CD8-positive, alpha-beta memory T cell (primary cell): ENCODE measurements around the gene VTI1A. TPM values are rescaled to one million over a fixed set of nuclear protein-coding genes. Genes with fewer than 3 reads are reported as not detected.

Source experiments
- CTCF ChIA-PET: fragments of 350-600 bp; sonication (Branson Sonifier 250); formaldehyde crosslinking; loops from one replicate; lab custom pipeline; 2021; ENCODE audit warnings: antibody characterized with exemption; lab: Charles Lee
- POLR2A ChIA-PET: fragments of 350-600 bp; sonication (Branson Sonifier 250); formaldehyde crosslinking; loops from one replicate; lab custom pipeline; 2021; ENCODE audit warnings: antibody characterized with exemption; lab: Charles Lee
- DNase-seq, 5 donors: peaks; one replicate each; pipeline versions ENCODE4 v3.0.0 to v3.0.0-alpha.2; 2020 to 2022; ENCODE audit warnings: mixed read lengths in 1 of 5
- H3K27ac ChIP-seq: one replicate; pipeline ENCODE4 v1.7.0; 2013; ENCODE audit warnings: low read depth, mild to moderate bottlenecking, low read length, moderate library complexity
- H3K27me3 ChIP-seq: 2 replicates; pipeline ENCODE4 v1.7.0; 2013; ENCODE audit warnings: low read length, mild to moderate bottlenecking; ENCODE audit not compliant: insufficient read depth, poor library complexity, severe bottlenecking
- H3K36me3 ChIP-seq: 2 replicates; pipeline ENCODE4 v1.7.0; 2013; ENCODE audit warnings: mild to moderate bottlenecking, low read length, moderate library complexity; ENCODE audit not compliant: insufficient read depth
- H3K4me1 ChIP-seq: 2 replicates; pipeline ENCODE4 v1.7.0; 2013; ENCODE audit warnings: mild to moderate bottlenecking, low read length, moderate library complexity; ENCODE audit not compliant: insufficient read depth
- H3K4me3 ChIP-seq: 2 replicates; pipeline ENCODE4 v1.7.0; 2013; ENCODE audit warnings: mild to moderate bottlenecking, low read length
- H3K9me3 ChIP-seq: 2 replicates; pipeline ENCODE4 v1.7.0; 2013; ENCODE audit warnings: mild to moderate bottlenecking, low read length
- H3K27ac Mint-ChIP-seq, 8 donors: one replicate each; pipeline ENCODE4 v1.8.0; 2020 to 2021; ENCODE audit warnings: mixed read lengths in 8 of 8, mild to moderate bottlenecking in 6 of 8, inconsistent platforms in 3 of 8, moderate library complexity in 3 of 8
- H3K27me3 Mint-ChIP-seq, 2 donors: one replicate each; pipeline ENCODE4 v1.8.0; 2020 to 2021; ENCODE audit warnings: mixed read lengths in 2 of 2, mild to moderate bottlenecking in 1 of 2, moderate library complexity in 1 of 2
- H3K36me3 Mint-ChIP-seq, 3 donors: one replicate each; pipeline ENCODE4 v1.8.0; 2020 to 2021; ENCODE audit warnings: mixed read lengths in 3 of 3, inconsistent platforms in 1 of 3, mild to moderate bottlenecking in 1 of 3
- H3K4me1 Mint-ChIP-seq, 3 donors: one replicate each; pipeline ENCODE4 v1.8.0; 2020 to 2021; ENCODE audit warnings: mixed read lengths in 3 of 3, inconsistent platforms in 1 of 3, mild to moderate bottlenecking in 1 of 3
- H3K4me3 Mint-ChIP-seq, 7 donors: one replicate each; pipeline ENCODE4 v1.8.0; 2020 to 2021; ENCODE audit warnings: mixed read lengths in 7 of 7, mild to moderate bottlenecking in 6 of 7, moderate library complexity in 4 of 7, inconsistent platforms in 2 of 7
- H3K9me3 Mint-ChIP-seq, 5 donors: one replicate each; pipeline ENCODE4 v1.8.0; 2020 to 2022; ENCODE audit warnings: mixed read lengths in 5 of 5, mild to moderate bottlenecking in 3 of 5, moderate library complexity in 2 of 5, inconsistent platforms in 1 of 5
- polyA plus RNA-seq: library from polyadenylated mRNA; unstranded; fragments of 300-500 nt; fragmentation: Illumina TruSeq; gene quantifications from one replicate; pipeline ENCODE4 v1.2.3, GENCODE V29; 2021
- total RNA-seq, 2 experiments: library from RNA; stranded (reverse); gene quantifications; one replicate each; pipeline ENCODE4 v1.2.3, GENCODE V29; 2021

The VTI1A gene
- total and polyA plus RNA-seq, 3 experiments from 2014 or later, result 28.1 to 40.1 (median 38.2) TPM

GRCh38 chr10:112741830-112742402, 294.9 kb downstream of the VTI1A start:
- peaks cover 0 to 1% of the 10 kb centered on the region in 2 donors for H3K27me3 Mint-ChIP-seq
- Histone ChIP-seq H3K9me3 (no peaks in the 10 kb centered on the region), H3K27me3 (no peaks in the 10 kb centered on the region), H3K4me3 (no peak overlapping the region), H3K27ac (no peak overlapping the region), H3K36me3 (peaks cover 5% of the 10 kb centered on the region), H3K4me1 (no peaks in the 10 kb centered on the region)
- H3K27ac Mint-ChIP-seq, result no peak overlapping the region
- H3K9me3 Mint-ChIP-seq, result no peaks in the 10 kb centered on the region
- peaks cover 15 to 45% (median 35%) of the 10 kb centered on the region in 3 donors for H3K36me3 Mint-ChIP-seq
- no peak for DNase-seq
- ChIA-PET POLR2A (no interaction called here), CTCF (no interaction called here)
- H3K4me1 Mint-ChIP-seq, result peaks cover 0 to 4% (median 0%) of the 10 kb centered on the region in 3 donors
- H3K4me3 Mint-ChIP-seq, result no peak overlapping the region

- ChIA-PET POLR2A (no interaction called here), CTCF (interaction anchor here (0.5 kb wide), 1 partner anchor 12 kb away, joined by 3 read pairs; no protein-coding TSS in a partner anchor)
- H3K4me1 ChIP-seq, result no peaks in the 10 kb centered on the region
- no peak for DNase-seq
- Mint-ChIP-seq H3K27ac (no peak overlapping the region), H3K36me3 (peaks cover 0 to 25% (median 21%) of the 10 kb centered on the region in 3 donors), H3K4me3 (no peak overlapping the region), H3K9me3 (no peaks in the 10 kb centered on the region), H3K4me1 (peaks cover 0 to 4% (median 0%) of the 10 kb centered on the region in 3 donors), H3K27me3 (peaks cover 0 to 1% of the 10 kb centered on the region in 2 donors)
- H3K4me3 ChIP-seq, result no peak overlapping the region
- H3K9me3 ChIP-seq, result no peaks in the 10 kb centered on the region
- H3K36me3 ChIP-seq, result peaks cover 5% of the 10 kb centered on the region
- no peak overlapping the region for H3K27ac ChIP-seq
- no peaks in the 10 kb centered on the region for H3K27me3 ChIP-seq
These were observed 297.4 kb downstream of the VTI1A start for GRCh38 chr10:112744181-112745096.

GRCh38 chr10:112746329-112746728, 299.3 kb downstream of the VTI1A start:
- H3K4me1 ChIP-seq, result no peaks in the 10 kb centered on the region
- Mint-ChIP-seq H3K27me3 (peaks cover 0 to 1% of the 10 kb centered on the region in 2 donors), H3K4me1 (peaks cover 0 to 4% (median 0%) of the 10 kb centered on the region in 3 donors), H3K36me3 (peaks cover 0 to 19% (median 18%) of the 10 kb centered on the region in 3 donors), H3K4me3 (no peak overlapping the region), H3K9me3 (no peaks in the 10 kb centered on the region), H3K27ac (no peak overlapping the region)
- ChIA-PET CTCF (interaction anchor here (1.0 kb wide), 1 partner anchor 25 kb away, joined by 3 read pairs; no protein-coding TSS in a partner anchor), POLR2A (no interaction called here)
- H3K4me3 ChIP-seq, result no peak overlapping the region
- H3K27ac ChIP-seq, result no peak overlapping the region
- peaks cover 5% of the 10 kb centered on the region for H3K36me3 ChIP-seq
- DNase-seq, result no peak
- no peaks in the 10 kb centered on the region for H3K9me3 ChIP-seq
- no peaks in the 10 kb centered on the region for H3K27me3 ChIP-seq

GRCh38 chr10:112750427-112751167, 303.6 kb downstream of the VTI1A start:
- no peak overlapping the region for H3K27ac ChIP-seq
- DNase-seq, result no peak
- H3K36me3 ChIP-seq, result no peaks in the 10 kb centered on the region
- H3K27me3 ChIP-seq, result no peaks in the 10 kb centered on the region
- no peaks in the 10 kb centered on the region for H3K27me3 Mint-ChIP-seq
- no peaks in the 10 kb centered on the region for H3K4me1 ChIP-seq
- H3K9me3 ChIP-seq, result no peaks in the 10 kb centered on the region
- ChIA-PET CTCF (no interaction called here), POLR2A (no interaction called here)
- H3K9me3 Mint-ChIP-seq, result no peaks in the 10 kb centered on the region
- peaks cover 0 to 15% (median 15%) of the 10 kb centered on the region in 3 donors for H3K36me3 Mint-ChIP-seq
- H3K4me3 ChIP-seq, result no peak overlapping the region
- H3K27ac Mint-ChIP-seq, result no peak overlapping the region
- H3K4me1 Mint-ChIP-seq, result no peaks in the 10 kb centered on the region
- H3K4me3 Mint-ChIP-seq, result no peak overlapping the region

- no peaks in the 10 kb centered on the region for H3K27me3 ChIP-seq
- Mint-ChIP-seq H3K27ac (no peak overlapping the region), H3K36me3 (peaks cover 0 to 14% (median 10%) of the 10 kb centered on the region in 3 donors), H3K4me1 (no peaks in the 10 kb centered on the region), H3K9me3 (no peaks in the 10 kb centered on the region), H3K27me3 (no peaks in the 10 kb centered on the region), H3K4me3 (no peak overlapping the region)
- H3K4me1 ChIP-seq, result no peaks in the 10 kb centered on the region
- POLR2A ChIA-PET, result interaction anchor here (0.6 kb wide), 1 partner anchor 384 kb away, joined by 3 read pairs; no protein-coding TSS in a partner anchor
- CTCF ChIA-PET, result no interaction called here
- no peak overlapping the region for H3K27ac ChIP-seq
- H3K36me3 ChIP-seq, result no peaks in the 10 kb centered on the region
- no peak overlapping the region for H3K4me3 ChIP-seq
- H3K9me3 ChIP-seq, result no peaks in the 10 kb centered on the region
- no peak for DNase-seq
These were observed 304.6 kb downstream of the VTI1A start for GRCh38 chr10:112751651-112752050.

- H3K27ac ChIP-seq, result no peak overlapping the region
- H3K36me3 Mint-ChIP-seq, result peaks cover 0 to 12% (median 11%) of the 10 kb centered on the region in 3 donors
- H3K9me3 Mint-ChIP-seq, result no peaks in the 10 kb centered on the region
- H3K27me3 ChIP-seq, result no peaks in the 10 kb centered on the region
- no peaks in the 10 kb centered on the region for H3K36me3 ChIP-seq
- CTCF ChIA-PET, result interaction anchor here (0.9 kb wide), 1 partner anchor 633 kb away, joined by 4 read pairs; no protein-coding TSS in a partner anchor
- no peaks in the 10 kb centered on the region for H3K9me3 ChIP-seq
- H3K4me3 Mint-ChIP-seq, result no peak overlapping the region
- no peaks in the 10 kb centered on the region for H3K27me3 Mint-ChIP-seq
- DNase-seq, result no peak
- H3K4me1 Mint-ChIP-seq, result no peaks in the 10 kb centered on the region
- H3K4me1 ChIP-seq, result no peaks in the 10 kb centered on the region
- POLR2A ChIA-PET, result no interaction called here
- H3K27ac Mint-ChIP-seq, result no peak overlapping the region
- no peak overlapping the region for H3K4me3 ChIP-seq
These were observed 305.3 kb downstream of the VTI1A start for GRCh38 chr10:112752288-112752687.

GRCh38 chr10:112753961-112754411, 307.0 kb downstream of the VTI1A start:
- H3K27ac Mint-ChIP-seq, result no peak overlapping the region
- Histone ChIP-seq H3K4me1 (no peaks in the 10 kb centered on the region), H3K9me3 (no peaks in the 10 kb centered on the region), H3K36me3 (no peaks in the 10 kb centered on the region), H3K27ac (no peak overlapping the region), H3K27me3 (no peaks in the 10 kb centered on the region), H3K4me3 (no peak overlapping the region)
- POLR2A ChIA-PET, result no interaction called here
- no peak overlapping the region for H3K4me3 Mint-ChIP-seq
- H3K4me1 Mint-ChIP-seq, result no peaks in the 10 kb centered on the region
- no peaks in the 10 kb centered on the region for H3K9me3 Mint-ChIP-seq
- H3K27me3 Mint-ChIP-seq, result no peaks in the 10 kb centered on the region
- CTCF ChIA-PET, result no interaction called here
- peaks cover 5 to 18% (median 12%) of the 10 kb centered on the region in 3 donors for H3K36me3 Mint-ChIP-seq
- DNase-seq, result no peak
